GM21619 (cell line): ENCODE data around the gene OR1F1.
"Not testable (repeated sequence)": the region's sequence is repeated elsewhere in the genome, so short reads cannot be mapped to it uniquely, and the experiment has no call there.

Experiments used
- ATAC-seq: cut with Tn5 transposase; IDR thresholded peaks from one replicate; pipeline ENCODE4 v1.9.1; 2021; ENCODE audit not compliant: unreplicated experiment

Gene OR1F1

DNA sequence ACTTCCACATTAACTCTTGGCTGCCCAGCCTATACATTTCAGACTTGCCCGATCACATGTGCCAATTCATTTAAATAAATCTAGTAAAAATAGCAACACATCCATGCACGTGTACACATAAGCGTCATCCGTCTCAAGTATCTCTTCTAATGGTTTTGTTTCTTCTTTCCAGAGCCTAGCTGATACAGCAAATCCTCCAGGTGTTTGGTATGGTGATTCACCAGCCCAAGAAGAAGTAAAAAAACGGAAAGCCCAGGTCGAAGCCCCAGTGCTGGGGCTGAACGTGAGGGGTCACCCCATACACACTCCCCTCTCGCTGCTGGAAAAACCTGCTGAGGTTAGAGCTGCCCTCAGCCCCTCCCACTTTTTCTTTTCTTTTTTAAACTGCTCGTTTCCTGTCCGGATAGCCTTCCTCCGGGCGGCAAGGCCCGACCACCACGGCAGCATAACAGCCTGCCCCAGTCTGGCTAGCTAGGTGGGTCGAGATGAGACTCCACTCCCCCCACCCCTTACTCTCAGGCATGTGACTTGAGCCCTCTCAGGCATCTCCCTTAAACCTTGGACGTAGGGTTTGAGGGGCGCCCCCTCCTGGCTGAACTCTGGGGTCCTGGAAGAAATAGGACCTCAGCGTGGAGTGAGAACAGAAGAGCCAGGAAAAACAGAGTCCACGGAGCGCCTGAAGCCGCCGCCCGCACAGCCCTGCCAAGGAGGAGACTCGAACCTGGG lies 13.9 kb upstream of the OR1F1 start:
- ATAC-seq, result no peak

DNA sequence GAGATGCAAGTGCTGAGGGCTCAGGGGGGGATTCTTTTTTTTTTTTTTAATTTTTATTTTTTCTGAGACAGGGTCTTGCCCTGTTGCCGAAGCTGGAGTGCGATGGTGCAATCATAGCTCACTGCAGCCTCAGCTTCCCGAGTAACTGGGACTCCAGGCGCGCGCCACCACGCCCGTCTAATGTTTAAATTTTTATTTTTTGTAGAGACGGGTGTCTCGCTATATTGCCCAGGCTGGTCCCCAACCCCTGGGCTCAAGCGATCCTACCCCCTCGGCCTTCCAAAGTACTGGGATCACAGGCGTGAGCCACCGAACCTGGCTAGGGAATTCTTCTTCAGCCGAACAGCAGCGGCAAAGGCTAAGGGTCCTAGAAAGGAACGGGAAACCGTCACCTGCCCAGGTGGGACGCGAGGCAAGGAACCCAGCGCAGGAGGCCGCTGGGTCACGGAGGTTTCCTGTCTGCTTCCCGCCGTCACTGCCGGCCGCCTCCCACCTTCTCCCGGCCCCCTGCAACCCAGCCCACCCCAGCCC lies 13.3 kb upstream of the OR1F1 start:
- ATAC-seq, result no peak

DNA sequence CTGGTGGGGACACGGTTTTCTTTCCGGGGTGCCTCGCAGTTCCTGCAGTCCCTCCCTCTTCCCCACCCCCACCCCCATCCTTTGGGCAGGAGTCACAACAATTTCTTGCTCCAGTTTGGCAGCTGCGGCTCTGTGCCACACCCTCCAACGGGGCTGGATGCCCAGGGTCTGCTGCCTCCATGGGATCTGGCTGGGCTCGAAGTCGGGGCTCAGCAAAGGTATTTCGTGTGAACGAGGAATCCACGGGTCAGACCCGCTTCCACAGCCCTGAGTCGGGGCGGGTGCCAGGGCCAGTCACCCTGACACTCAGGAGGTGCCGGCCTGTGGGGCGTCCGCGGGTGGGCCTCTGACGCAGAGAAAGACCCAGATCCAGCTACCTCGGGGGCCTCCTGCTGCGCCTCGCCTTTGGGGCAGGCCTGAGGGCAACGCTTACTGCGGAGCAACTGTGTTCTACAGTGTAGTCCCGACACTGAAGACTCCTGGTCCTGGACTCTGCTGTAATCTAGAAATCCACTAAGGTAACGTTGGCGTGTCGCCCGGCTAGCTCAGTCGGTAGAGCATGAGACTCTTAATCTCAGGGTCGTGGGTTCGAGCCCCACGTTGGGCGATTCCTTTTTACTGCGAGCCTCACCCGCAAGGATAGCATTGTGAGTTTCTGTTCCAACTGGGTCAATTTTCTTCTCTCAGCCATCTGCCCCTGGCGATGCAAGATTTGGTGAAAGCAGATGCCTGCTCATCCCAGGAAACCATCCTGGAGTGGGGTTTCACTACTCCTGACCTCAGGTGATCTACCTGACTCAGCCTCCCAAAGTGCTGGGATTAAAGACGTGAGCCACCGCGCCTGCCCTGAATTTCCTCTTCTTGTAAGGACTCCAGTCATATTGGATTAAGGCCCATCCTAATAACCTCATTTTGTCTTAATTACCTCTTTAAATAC lies 12.6 kb upstream of the OR1F1 start:
- no peak for ATAC-seq

DNA sequence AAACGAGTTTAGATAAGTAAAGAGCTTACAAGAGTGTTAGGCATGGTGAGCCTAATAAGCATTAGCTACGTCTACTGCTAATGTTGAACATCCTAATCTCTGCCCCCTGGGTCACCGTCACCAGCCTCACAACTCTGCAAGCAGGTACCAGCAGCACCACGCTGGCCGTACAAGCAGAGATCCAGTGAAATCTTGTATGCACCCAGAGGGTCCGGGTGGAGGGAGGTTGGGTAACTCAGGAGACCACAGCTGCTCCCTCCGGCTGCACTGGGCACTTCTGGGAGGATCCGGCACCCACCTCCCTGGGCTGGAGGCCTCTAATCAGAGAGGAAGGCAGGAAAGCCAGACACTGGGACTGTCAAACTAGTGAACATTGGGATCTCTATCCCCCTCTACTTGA lies 8.4 kb upstream of the OR1F1 start:
- ATAC-seq, result no peak

DNA sequence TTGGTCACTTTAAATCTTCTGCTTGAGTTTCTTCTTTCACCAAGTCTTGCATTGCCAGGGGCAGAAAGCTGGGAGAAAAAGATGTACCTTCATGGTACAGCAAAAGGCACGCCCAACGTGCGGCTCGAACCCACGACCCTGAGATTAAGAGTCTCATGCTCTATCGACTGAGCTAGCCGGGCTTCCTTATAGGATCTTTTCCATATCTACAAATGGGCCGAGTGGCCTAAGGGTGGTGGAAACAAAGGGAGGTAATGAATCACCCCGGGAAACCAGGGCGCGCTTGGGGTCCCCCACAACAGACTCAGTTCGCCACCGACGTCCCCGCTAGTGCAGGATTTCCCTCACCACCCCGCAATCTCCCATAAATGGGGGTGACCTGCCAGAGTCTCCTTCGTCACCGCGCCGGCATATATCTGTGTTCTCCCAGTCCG lies 7.5 kb upstream of the OR1F1 start:
- ATAC-seq, result no peak

DNA sequence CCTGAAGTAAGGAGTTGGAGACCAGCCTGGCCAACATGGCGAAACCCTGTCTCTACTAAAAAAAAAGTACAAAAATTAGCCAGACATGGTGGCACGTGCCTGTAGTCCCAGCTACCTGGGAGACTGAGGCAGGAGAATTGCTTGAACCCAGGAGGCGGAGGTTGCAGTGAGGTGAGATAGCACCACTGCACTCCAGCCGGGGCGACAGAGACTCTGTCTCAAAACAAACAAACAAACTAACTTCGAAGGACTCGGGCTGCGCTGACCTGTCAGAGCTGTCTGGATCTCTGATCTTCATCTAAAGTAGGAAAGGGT lies 5.8 kb upstream of the OR1F1 start:
- ATAC-seq, result not testable (repeated sequence)

DNA sequence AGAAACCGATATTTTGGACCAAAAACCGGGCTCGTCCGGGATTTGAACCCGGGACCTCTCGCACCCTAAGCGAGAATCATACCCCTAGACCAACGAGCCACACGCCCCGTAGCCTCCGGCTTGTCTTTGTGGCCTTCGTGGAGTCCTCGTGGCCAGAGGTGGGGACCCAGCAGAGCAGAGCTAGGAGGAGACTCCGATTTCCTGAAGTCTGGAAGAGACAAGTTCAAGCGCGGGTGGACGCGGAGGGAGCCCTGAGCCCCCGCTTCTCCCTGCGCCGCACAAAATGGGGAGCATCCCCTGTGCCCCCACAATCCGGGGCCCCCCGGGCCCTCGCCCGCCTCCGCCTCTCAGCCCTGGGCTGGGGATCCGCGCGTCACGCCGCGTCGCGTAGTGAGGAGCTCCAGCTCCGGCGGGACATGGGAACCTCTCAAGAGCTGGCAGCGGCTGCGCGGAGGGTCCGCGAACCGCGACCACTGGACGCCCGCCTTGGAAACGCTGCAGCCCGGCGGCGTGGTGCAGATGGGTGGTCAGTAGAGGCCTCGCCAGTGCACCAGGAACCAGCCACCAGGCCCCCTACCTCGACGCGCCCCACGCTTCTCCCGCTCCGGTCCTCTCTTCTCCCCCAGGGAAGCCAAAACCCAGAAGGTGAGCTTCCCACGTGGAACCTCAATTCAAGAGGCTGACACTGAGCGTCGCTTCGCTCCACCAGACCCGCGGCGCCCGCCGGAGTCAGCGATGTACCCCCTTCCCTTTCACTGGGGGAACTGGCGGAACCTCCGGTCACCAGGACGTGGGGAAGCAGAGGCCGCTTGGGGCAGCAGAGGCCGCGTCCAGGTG lies 5.2 kb upstream of the OR1F1 start:
- no peak for ATAC-seq

DNA sequence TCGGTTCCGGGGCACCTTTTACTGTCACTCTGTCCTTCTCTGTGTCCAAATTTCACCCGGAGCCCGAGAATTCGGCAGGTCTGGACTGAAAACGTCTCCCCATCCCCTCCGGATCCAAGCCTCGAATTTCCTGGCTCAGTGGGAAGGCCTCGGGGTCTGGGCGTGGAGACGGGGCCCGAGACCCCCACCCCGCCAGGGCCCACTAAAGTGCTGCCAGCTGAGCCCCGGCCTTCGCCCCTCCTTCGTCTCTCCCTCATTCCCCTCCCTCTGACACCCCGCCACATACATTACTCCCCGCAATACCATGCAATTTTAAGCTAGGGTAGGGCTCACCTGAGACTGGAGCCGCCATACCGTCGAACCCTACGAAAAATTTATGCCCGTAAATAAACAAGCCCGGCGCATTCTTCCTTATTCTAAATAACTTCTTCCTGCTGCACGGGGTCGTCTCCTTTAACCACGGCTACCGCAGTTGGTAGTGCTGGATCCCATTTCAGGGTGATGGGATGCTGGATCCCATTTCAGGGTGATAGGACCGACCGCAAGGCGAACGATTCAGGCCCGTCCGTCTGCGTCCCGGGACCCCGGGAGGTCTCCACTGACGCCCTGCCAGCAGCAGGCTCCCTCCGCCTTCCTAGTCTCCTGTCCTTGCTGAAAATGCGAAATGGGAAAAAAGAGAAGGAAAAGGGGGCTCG lies 4.4 kb upstream of the OR1F1 start:
- no peak for ATAC-seq

DNA sequence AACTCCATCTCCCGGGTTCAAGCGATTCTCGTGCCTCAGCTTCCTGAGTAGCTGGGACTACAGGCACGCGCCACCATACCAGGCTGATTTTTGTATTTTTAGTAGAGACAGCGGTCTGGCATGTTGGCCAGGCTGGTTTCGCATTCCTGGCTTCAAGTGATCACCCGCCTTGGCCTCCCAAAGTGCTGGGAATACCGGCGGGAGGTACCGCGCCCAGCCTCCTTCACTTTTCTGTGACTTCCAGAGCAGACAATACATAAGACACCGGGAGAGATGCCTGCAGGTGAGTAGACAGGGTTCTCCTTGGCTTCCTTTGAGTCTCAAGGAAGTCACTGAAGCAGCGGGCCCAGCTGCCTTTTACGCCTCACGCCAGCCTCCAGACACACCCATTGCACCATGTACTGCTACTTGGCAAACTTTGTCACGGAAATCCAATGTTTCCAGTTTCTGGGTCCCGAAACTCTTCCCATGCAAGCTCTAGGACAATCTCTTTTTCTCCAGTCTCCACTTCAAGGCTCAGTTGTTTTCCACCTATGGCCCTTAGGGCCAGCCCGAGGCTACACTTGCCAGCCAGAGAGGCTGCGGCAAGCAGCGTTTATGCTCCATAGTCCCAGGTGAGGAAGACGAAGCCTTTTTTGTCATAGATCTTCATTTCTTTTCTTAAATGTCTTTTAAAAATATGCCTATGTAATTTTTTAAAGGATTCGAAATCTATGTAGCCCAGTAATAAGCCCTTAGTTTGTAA lies 886 bp upstream of the OR1F1 start:
- ATAC-seq, result no peak

DNA sequence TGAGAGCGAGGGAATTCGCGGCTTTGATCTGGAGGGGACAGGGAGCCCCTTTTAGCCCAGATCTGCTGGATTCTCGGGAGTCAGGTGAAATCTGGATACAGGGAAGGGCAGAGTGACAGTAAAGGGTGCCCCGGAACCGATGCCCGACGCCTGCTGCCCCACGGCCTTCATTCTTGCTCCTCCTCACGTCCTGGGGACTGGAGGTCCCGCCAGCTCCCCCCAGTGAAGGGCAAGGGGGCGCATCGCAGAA lies 596 bp downstream of the OR1F1 start:
- no peak for ATAC-seq

DNA sequence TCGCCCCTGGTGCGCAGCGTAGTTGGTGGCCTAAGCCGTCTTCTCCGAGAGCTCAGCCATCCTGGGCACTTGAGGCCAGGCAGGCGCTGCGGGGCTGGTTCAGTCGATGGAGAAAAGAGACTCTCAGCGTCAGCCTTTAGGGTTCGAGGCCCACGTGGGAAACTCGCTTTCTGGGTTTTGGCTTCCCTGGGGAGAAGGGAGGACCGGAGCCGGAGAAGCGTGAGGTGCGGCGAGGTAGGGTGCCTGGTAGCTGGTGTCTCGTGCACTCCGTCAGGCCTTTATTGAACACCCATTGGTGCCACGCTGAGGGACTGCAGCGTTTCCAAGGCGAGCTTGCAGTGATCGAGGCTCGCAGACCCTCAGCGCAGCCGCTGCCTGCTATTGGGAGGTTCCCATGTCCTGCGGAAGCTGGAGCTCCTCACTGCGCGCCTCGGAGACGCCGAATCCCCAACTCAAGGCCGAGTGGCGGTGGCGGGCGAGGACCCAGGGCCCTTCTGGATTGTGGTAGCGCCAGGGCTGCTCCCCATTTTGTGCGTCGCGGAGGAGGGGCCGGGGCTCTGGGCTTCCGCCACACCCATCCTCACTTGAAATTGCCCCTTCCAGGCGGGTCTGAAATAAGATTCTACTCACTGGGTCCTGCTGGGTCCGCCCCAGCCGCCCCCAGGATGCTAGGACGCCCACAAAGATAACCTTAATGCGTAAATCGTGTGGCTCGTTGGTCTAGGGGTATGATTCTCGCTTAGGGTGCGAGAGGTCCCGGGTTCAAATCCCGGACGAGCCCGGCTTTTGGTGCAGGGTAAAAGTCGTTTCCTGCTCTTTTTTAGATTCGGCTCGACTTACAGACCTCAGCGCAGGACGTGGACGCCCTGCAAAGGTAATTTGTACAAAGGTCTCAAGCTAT lies 1.2 kb downstream of the OR1F1 start:
- ATAC-seq, result no peak

DNA sequence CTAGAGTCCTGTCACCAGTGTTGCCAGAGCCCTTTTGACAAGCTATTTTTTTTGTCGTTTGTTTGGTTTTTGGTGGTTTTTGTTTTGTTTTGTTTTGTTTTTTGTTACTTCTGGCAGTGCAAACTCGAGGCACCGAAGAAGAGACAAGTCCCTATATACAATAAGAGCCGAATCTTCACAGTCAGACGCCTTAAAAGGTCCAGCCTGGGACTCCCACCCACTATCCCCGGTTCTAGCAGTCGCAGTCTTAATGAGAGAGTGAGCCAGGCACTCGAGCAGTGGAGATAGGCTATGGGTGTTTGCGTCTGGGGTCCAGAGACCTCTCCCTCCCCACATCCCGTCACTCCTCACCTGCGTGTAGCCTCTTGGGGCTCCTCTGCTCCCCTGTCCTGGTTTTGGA lies 1.9 kb downstream of the OR1F1 start:
- no peak for ATAC-seq

DNA sequence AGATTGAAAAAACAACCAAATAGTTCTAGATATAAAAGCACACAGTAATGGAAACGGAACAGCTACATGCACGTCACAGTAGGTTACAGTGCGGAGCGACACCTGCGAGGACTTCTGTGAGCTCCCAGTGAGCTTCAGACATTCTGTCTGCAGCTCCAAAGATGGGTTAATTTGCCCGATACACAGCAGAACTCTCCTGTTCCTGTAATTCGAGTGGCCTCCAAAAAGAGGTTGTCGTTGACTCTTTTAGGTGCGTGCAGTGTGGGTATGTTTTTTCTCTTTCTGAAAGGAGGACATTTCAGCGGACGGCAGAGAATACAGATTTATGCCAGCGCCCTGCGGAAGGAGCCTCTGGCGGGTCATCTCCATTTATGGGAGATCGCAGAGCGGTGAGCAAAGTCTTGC lies 2.9 kb downstream of the OR1F1 start:
- ATAC-seq, result no peak

DNA sequence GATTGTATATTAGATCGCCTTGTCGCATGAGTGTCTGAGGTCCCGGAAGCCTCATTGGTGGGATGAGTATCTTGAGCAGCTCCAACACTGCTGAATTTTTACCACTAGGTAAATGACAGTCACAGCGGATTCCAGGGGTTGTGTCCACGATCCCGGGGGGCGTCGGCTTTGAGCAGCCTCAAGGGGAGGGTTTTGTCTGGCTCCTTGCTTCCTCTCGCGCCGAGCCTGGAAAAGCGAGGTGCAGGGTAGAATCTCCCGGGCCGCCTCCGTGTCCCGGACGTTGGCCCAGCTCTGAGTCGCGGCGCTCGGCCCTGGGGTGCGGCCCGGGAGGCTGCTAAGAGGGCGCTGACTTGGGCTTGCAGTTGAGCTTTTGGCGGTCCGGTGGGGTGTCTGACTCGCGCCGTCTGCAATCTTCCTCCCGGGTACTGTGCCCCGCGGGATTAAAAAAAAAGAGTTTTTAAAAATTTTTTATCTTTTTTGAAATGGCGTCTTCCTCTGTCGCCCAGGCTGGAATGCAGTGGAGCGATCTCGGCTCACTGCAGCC lies 4.5 kb downstream of the OR1F1 start:
- ATAC-seq, result no peak

DNA sequence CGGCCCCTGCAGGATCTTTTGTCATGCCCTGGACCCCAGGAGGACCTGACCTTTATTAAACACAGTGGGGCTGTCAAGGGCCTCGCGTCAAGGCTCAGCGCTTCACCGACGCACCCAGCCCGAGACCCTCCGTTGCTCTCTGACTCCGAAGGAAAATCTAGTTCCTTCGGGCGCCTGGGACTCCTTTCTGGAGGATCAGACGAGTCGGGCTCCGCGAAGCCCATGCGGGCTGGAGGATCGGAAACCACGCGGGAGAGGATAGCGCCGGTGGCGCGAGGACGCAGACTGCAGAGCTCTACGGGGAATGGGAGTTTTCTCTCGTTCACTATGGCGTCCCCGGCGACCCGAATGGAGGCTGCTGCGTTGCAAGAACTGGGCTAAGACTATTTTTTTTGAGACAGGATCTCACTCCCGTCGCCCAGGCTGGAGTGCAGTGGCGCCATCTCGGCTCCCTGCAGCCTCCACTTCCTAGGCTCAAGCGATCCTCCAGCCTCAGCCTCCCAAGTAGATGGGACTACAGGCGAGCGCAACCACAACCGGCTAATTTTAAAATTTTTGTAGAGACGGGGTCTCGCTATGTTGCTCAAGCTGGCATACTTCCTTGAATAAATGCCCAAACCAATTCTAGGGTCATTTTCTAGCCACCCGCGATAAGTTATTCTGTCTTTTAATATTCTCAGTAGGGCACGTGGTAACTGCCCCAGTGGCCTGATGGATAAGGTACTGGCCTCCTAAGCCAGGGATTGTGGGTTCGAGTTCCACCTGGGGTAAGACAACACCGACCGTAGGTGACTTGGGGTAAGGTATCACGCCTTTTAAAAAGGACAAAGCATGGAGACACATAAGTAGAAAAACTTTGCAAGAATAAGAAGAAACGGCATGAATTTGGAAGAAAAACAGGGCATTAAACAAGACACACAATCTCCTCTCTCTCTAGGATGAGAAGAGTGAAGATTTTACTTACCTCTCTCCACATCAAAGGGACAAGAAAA lies 5.5 kb downstream of the OR1F1 start:
- no peak for ATAC-seq

DNA sequence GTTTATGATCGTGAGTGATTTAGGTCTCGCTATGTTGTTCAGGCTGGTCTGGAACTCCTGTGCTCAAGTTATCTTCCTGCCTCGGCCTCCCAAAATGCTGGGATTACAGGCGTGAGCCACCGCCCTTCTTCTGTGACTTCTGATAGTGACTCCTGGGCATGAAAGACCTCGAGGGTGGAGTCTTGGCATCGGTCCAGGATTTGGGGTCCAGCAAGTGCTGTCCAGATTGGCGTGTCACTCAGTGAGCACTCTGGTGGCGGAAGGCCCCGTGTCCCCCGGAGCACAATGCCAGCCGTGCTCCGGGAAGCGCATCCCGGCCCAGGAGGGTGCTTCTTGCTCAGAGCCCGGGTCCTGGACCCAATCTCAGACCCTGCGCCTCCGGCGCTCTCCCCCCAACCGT lies 6.8 kb downstream of the OR1F1 start:
- no peak for ATAC-seq

DNA sequence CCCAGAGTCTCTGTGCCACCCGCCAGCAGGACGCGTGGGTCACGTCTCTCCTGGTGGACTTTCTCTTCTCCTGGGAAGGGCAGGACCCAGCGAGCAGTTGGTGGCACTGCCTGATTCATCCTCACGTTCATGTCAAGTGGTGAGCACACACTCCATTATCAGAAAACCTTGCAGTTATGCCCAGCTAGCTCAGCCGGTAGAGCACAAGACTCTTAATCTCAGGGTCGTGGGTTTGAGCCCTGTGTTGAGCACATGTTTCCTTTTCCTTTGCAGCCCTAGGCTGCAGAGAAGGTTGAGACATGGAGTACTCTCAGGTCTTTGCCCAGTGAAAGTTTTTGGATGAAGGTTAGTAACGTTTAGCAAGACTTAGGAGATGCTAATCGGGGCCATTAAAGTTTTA lies 8.0 kb downstream of the OR1F1 start:
- ATAC-seq, result no peak
